Chondrocyte (in vitro differentiated cells): ENCODE data around the gene CSNK1G1. TPM values are rescaled to one million over a fixed set of nuclear protein-coding genes. Genes with fewer than 3 reads are reported as not detected.

Experiments used
- DNase-seq: peaks from one replicate; pipeline ENCODE4 v3.0.0; 2021; ENCODE audit warnings: mixed read lengths, low spot score
- H3K27ac Mint-ChIP-seq: one replicate; pipeline ENCODE4 v1.8.0; 2021; ENCODE audit warnings: mild to moderate bottlenecking, moderate library complexity, mixed read lengths; ENCODE audit not compliant: unreplicated experiment
- H3K27me3 Mint-ChIP-seq: 2 replicates; pipeline ENCODE4 v1.8.0; 2021; ENCODE audit warnings: low read depth, mixed read lengths
- H3K36me3 Mint-ChIP-seq: 2 replicates; pipeline ENCODE4 v1.8.0; 2021; ENCODE audit warnings: low read depth, mixed read lengths
- H3K4me1 Mint-ChIP-seq: 2 replicates; pipeline ENCODE4 v1.8.0; 2021; ENCODE audit warnings: low read depth, mild to moderate bottlenecking, mixed read lengths
- H3K4me3 Mint-ChIP-seq: one replicate; pipeline ENCODE4 v1.8.0; 2021; ENCODE audit warnings: mild to moderate bottlenecking, moderate library complexity, mixed read lengths; ENCODE audit not compliant: unreplicated experiment
- H3K9me3 Mint-ChIP-seq: 2 replicates; pipeline ENCODE4 v1.8.0; 2021; ENCODE audit warnings: low read depth, mixed read lengths
- CTCF ChIP-seq: fragments of 200-600 bp; sonication (generic); IDR thresholded peaks from 2 replicates; pipeline ENCODE4 v1.5.0; 2021; ENCODE audit warnings: antibody characterized with exemption, mild to moderate bottlenecking, moderate library complexity
- total RNA-seq: library from RNA; stranded (reverse); gene quantifications from 3 replicates; pipeline ENCODE4 v1.2.1, GENCODE V29; 2021

Gene CSNK1G1
- total RNA-seq, 1 donor from 2014 or later = 20.1 TPM

GRCh38 chr15:64344651-64345294 lies 11.2 kb downstream of the CSNK1G1 start:
- H3K27me3 Mint-ChIP-seq = no peaks in the 10 kb centered on the region
- no peaks in the 10 kb centered on the region for H3K9me3 Mint-ChIP-seq
- DNase-seq = no peak
- H3K4me3 Mint-ChIP-seq = no peak overlapping the region
- no peak for TF ChIP-seq CTCF
- peaks cover 8% of the 10 kb centered on the region for H3K36me3 Mint-ChIP-seq
- peaks cover 33% of the 10 kb centered on the region for H3K4me1 Mint-ChIP-seq
- no peak overlapping the region for H3K27ac Mint-ChIP-seq

GRCh38 chr15:64343841-64344240 lies 12.1 kb downstream of the CSNK1G1 start:
- no peak overlapping the region for H3K4me3 Mint-ChIP-seq
- no peaks in the 10 kb centered on the region for H3K27me3 Mint-ChIP-seq
- peaks cover 33% of the 10 kb centered on the region for H3K4me1 Mint-ChIP-seq
- H3K9me3 Mint-ChIP-seq = no peaks in the 10 kb centered on the region
- H3K27ac Mint-ChIP-seq = no peak overlapping the region
- H3K36me3 Mint-ChIP-seq = peaks cover 8% of the 10 kb centered on the region
- TF ChIP-seq CTCF = no peak
- DNase-seq = no peak

- no peak for TF ChIP-seq CTCF
- Mint-ChIP-seq H3K27me3 (no peaks in the 10 kb centered on the region), H3K36me3 (peaks cover 6% of the 10 kb centered on the region), H3K4me1 (peaks cover 29% of the 10 kb centered on the region), H3K4me3 (no peak overlapping the region), H3K27ac (peak overlapping the region; percentile 34), H3K9me3 (no peaks in the 10 kb centered on the region)
- DNase-seq = no peak
Measured at GRCh38 chr15:64343222-64343621, 12.8 kb downstream of the CSNK1G1 start.

GRCh38 chr15:64341961-64342360 lies 14.0 kb downstream of the CSNK1G1 start:
- TF ChIP-seq CTCF = no peak
- Mint-ChIP-seq H3K9me3 (no peaks in the 10 kb centered on the region), H3K36me3 (peaks cover 3% of the 10 kb centered on the region), H3K27ac (peak overlapping the region; percentile 33), H3K4me1 (peaks cover 29% of the 10 kb centered on the region), H3K4me3 (no peak overlapping the region), H3K27me3 (no peaks in the 10 kb centered on the region)
- DNase-seq = no peak

GRCh38 chr15:64340355-64340754 lies 15.6 kb downstream of the CSNK1G1 start:
- Mint-ChIP-seq H3K27me3 (no peaks in the 10 kb centered on the region), H3K36me3 (peaks cover 3% of the 10 kb centered on the region), H3K9me3 (no peaks in the 10 kb centered on the region), H3K4me1 (peaks cover 27% of the 10 kb centered on the region), H3K27ac (no peak overlapping the region), H3K4me3 (no peak overlapping the region)
- TF ChIP-seq CTCF = no peak
- no peak for DNase-seq
